D721Med (cell line): ENCODE data around the gene NHLRC3.

Experiments used
- DNase-seq: peaks from one replicate; pipeline ENCODE4 v3.0.0; 2011; ENCODE audit warnings: low spot score; ENCODE audit not compliant: insufficient read length
- FAIRE-seq: peaks from 2 replicates; lab custom pipeline; 2011; peaks lifted over from hg19 to GRCh38; lab: Jason Lieb, UNC
- CTCF ChIP-seq: IDR thresholded peaks from 2 replicates; pipeline ENCODE4 v1.5.1; 2012; ENCODE audit warnings: mild to moderate bottlenecking, control low read depth; ENCODE audit not compliant: insufficient read depth; ENCODE audit errors: missing control alignments

The NHLRC3 gene

GRCh38 chr13:39034085-39034484 lies 4.2 kb upstream of the NHLRC3 start:
- FAIRE-seq (no peak), DNase-seq (no peak)

GRCh38 chr13:39035204-39035603 lies 3.1 kb upstream of the NHLRC3 start:
- DNase-seq (no peak), FAIRE-seq (no peak)
- TF ChIP-seq CTCF: no peak

More at GRCh38 chr13:39034085-39034484, 4.2 kb upstream of the NHLRC3 start:
- TF ChIP-seq CTCF: no peak

GRCh38 chr13:39035799-39036198 lies 2.5 kb upstream of the NHLRC3 start:
- FAIRE-seq (no peak), DNase-seq (no peak)
- TF ChIP-seq CTCF: no peak

- TF ChIP-seq CTCF: no peak
- no peak for DNase-seq
- no peak for FAIRE-seq
Measured at GRCh38 chr13:39036212-39036611, 2.0 kb upstream of the NHLRC3 start.

GRCh38 chr13:39037410-39037879 lies 811 bp upstream of the NHLRC3 start:
- TF ChIP-seq CTCF: no peak

GRCh38 chr13:39038569-39039030 lies 344 bp downstream of the NHLRC3 start:
- FAIRE-seq (no peak), DNase-seq (no peak)
- no peak for TF ChIP-seq CTCF

More at GRCh38 chr13:39037410-39037879, 811 bp upstream of the NHLRC3 start:
- FAIRE-seq (no peak), DNase-seq (no peak)

GRCh38 chr13:39039041-39039440 lies 785 bp downstream of the NHLRC3 start:
- DNase-seq (no peak), FAIRE-seq (peak; percentile 16)
- no peak for TF ChIP-seq CTCF
